HepG2 (cell line): ENCODE data around the gene STK32C. TPM values are rescaled to one million over a fixed set of nuclear protein-coding genes. Genes with fewer than 3 reads are reported as not detected.
"Not testable (repeated sequence)": the region's sequence is repeated elsewhere in the genome, so short reads cannot be mapped to it uniquely, and the experiment has no call there.

Source experiments
- ATAC-seq: fragments of 200-7000 bp; cut with Tn5 transposase; 3 replicates; pipeline ENCODE4 v1.9.1; 2020; ENCODE audit warnings: mild to moderate bottlenecking, moderate library complexity
- BruUV-seq: library from RNA; stranded (reverse); fragments of 400-500 nt; replicated peaks from 2 replicates; lab custom pipeline; 2021; lab: Mats Ljungman, UMichigan
- CTCF ChIA-PET: fragments of 300-600 bp; formaldehyde crosslinking; extraction: SDS; loops from one replicate; lab custom pipeline; 2021; ENCODE audit warnings: low total read pairs, inconsistent platforms, low intra/inter-chr PET ratio; lab: Yijun Ruan, JAX
- POLR2A ChIA-PET: fragments of 350-600 bp; sonication (Branson Sonifier 250); formaldehyde crosslinking; loops from one replicate; lab custom pipeline; 2020; ENCODE audit warnings: antibody characterized with exemption, inconsistent platforms; lab: Yijun Ruan, JAX
- DNase-seq: peaks from one replicate; pipeline ENCODE4 v3.0.0-alpha.2; 2015; ENCODE audit warnings: low spot score
- FAIRE-seq: peaks from 3 replicates; lab custom pipeline; 2011; peaks lifted over from hg19 to GRCh38; lab: Jason Lieb, UNC
- H2AFZ ChIP-seq: one replicate; pipeline ENCODE4 v1.6.1; 2011; ENCODE audit warnings: low read length, inconsistent platforms
- H3K27ac ChIP-seq: fragments of 300-600 bp; 3 replicates; pipeline ENCODE4 v1.8.0; 2011; ENCODE audit warnings: mixed run types, mild to moderate bottlenecking, mixed read lengths, low read length, inconsistent platforms; ENCODE audit not compliant: insufficient read depth; ENCODE audit errors: extremely low read length
- H3K27me3 ChIP-seq, 2 experiments: fragments of 200-600 bp in 1 of 2; 2 replicates in 1 of 2; 3 replicates in 1 of 2; pipeline versions ENCODE4 v1.6.0 to v1.8.0; 2011; ENCODE audit warnings: low read length in 2 of 2, mild to moderate bottlenecking in 2 of 2, moderate library complexity in 2 of 2, inconsistent platforms in 1 of 2; ENCODE audit not compliant: insufficient read depth in 2 of 2, control insufficient read depth in 1 of 2
- H3K36me3 ChIP-seq, 2 experiments: fragments of 200-600 bp in 1 of 2; replicated peaks in 1 of 2; 2 replicates in 1 of 2; 3 replicates in 1 of 2; pipeline versions ENCODE4 v1.5.1 to v1.8.0; 2011; ENCODE audit warnings: low read length in 2 of 2, inconsistent platforms in 1 of 2; ENCODE audit not compliant: insufficient read depth in 2 of 2, control insufficient read depth in 1 of 2
- H3K4me1 ChIP-seq: 2 replicates; pipeline ENCODE4 v1.5.1; 2012; ENCODE audit warnings: low read length, inconsistent platforms; ENCODE audit not compliant: insufficient read depth
- H3K4me2 ChIP-seq: 2 replicates; pipeline ENCODE4 v1.6.0; 2011; ENCODE audit warnings: low read depth, low read length, inconsistent platforms
- H3K4me3 ChIP-seq, 3 experiments: fragments of 200-600 bp in 1 of 3; sonication (generic), shearing (Covaris generic) in 1 of 3; replicated peaks in 1 of 3; 2 replicates each; pipeline ENCODE4 v1.5.1; 2011 to 2016; ENCODE audit warnings: low read length in 3 of 3, inconsistent platforms in 2 of 3, low read depth in 2 of 3, mild to moderate bottlenecking in 2 of 3, control low read depth in 1 of 3, mixed read lengths in 1 of 3; ENCODE audit not compliant: insufficient read depth in 1 of 3
- H3K79me2 ChIP-seq: one replicate; pipeline ENCODE4 v1.6.1; 2011; ENCODE audit warnings: low read length, inconsistent platforms; ENCODE audit not compliant: insufficient read depth
- H3K9ac ChIP-seq: 2 replicates; pipeline ENCODE4 v1.6.0; 2011; ENCODE audit warnings: mild to moderate bottlenecking, low read depth, low read length, inconsistent platforms; ENCODE audit not compliant: insufficient read depth
- H3K9me3 ChIP-seq: 2 replicates; pipeline ENCODE4 v1.5.1; 2012; ENCODE audit warnings: mild to moderate bottlenecking, low read length
- H4K20me1 ChIP-seq: 2 replicates; pipeline ENCODE4 v1.6.0; 2011; ENCODE audit warnings: inconsistent platforms, mild to moderate bottlenecking, low read length, moderate library complexity; ENCODE audit not compliant: insufficient read depth
- ZNF280B ChIP-seq: sonication (generic); formaldehyde crosslinking; IDR thresholded peaks from 2 replicates; pipeline ENCODE4 v1.5.0; 2020; ENCODE audit warnings: missing genetic modification reagents, mild to moderate bottlenecking, borderline replicate concordance
- ZNF768 ChIP-seq: sonication (generic); formaldehyde crosslinking; IDR thresholded peaks from 2 replicates; pipeline ENCODE4 v1.4.0; 2020; ENCODE audit warnings: missing genetic modification reagents
- WGBS: methylation state at CpG from one replicate; pipeline ENCODE4 v1.1.6; 2017; ENCODE audit warnings: low lambda C conversion rate; 5-methylcytosine and 5-hydroxymethylcytosine counted together
- in situ Hi-C: cut with HindIII; loops from 2 replicates; pipeline ENCODE4 v1.10.0; 2017; ENCODE audit warnings: low pct_unique_long_range_greater_than_20kb; ENCODE audit not compliant: extremely low pct_ligation_motif_present
- intact Hi-C: fragments of 100-400 bp; cut with micrococcal nuclease; formaldehyde crosslinking; loops from one replicate; pipeline ENCODE4 v1.10.0; 2022; ENCODE audit not compliant: unreplicated experiment
- polyA plus RNA-seq, 8 experiments: library from polyadenylated mRNA; depleted of rRNA in 3 of 8; stranded (reverse) in 7 of 8; unstranded in 1 of 8; fragments of >200 nt; fragmentation: Illumina TruSeq in 4 of 8; extraction: Trizol in 4 of 8; gene quantifications; 2 replicates each; pipeline versions ENCODE4 v1.2.1 to v1.2.3, GENCODE V29; 2011 to 2016; ENCODE audit warnings: low read depth in 4 of 8, missing spikeins in 1 of 8, mixed read lengths in 1 of 8; ENCODE audit not compliant: insufficient read depth in 1 of 8
- total RNA-seq, 5 experiments: library from RNA; depleted of rRNA; stranded (reverse); fragments of >200 nt; fragmentation: Illumina TruSeq; extraction: Trizol; gene quantifications; 2 replicates each; pipeline ENCODE4 v1.2.3, GENCODE V29; 2016; ENCODE audit warnings: low read depth in 1 of 5

The STK32C gene
- total and polyA plus RNA-seq, 2 of the 13 experiments (the other 11 are each of a cell fraction or from before 2014, with no cell fraction given): 10.9 to 19.4 TPM

- TF ChIP-seq ZNF768: peak; percentile 11; the same call in 1 of the 2 replicates
- TF ChIP-seq ZNF280B (CRISPR knock-in tag): no peak
- H3K4me1 ChIP-seq: no peaks in the 10 kb centered on the region
- 33% methylated on average over 3 of the region's 21 CpGs for WGBS
- no peaks in the 10 kb centered on the region for H3K79me2 ChIP-seq
- no peak overlapping the region for H2AFZ ChIP-seq
- no peaks in the 10 kb centered on the region for H3K36me3 ChIP-seq
- no peaks in the 10 kb centered on the region for H4K20me1 ChIP-seq
- no TSS peak for BruUV-seq
- DNase-seq: no peak
- FAIRE-seq: no peak
- POLR2A ChIA-PET: no interaction called here
- intact Hi-C loops (loop anchor here (1.0 to 2.0 kb wide), 2 partner anchors 85 to 230 kb away; partner anchors contain the start of gene STK32C), in situ Hi-C loops (loop anchor here (5.0 kb wide), 2 partner anchors 125 to 230 kb away; no protein-coding TSS in a partner anchor)
- no peak overlapping the region for H3K4me2 ChIP-seq
- CTCF ChIA-PET: interaction anchor here (1.1 to 2.8 kb wide), 5 partner anchors 130 to 415 kb away, joined by 3 to 50 read pairs (median 7); no protein-coding TSS in a partner anchor
- H3K4me3 ChIP-seq: no peak overlapping the region
- no peak overlapping the region for H3K27ac ChIP-seq
- no peak overlapping the region for H3K9ac ChIP-seq
- ATAC-seq: no peak; the same call in 2 of the 3 replicates
- no peaks in the 10 kb centered on the region for H3K27me3 ChIP-seq
- no peaks in the 10 kb centered on the region for H3K9me3 ChIP-seq
Measured at GRCh38 chr10:132222726-132223125, 85.0 kb downstream of the STK32C start.

- H3K79me2 ChIP-seq, H4K20me1 ChIP-seq, H3K4me2 ChIP-seq, H3K9ac ChIP-seq, BruUV-seq, intact Hi-C loops, POLR2A ChIA-PET, H2AFZ ChIP-seq, H3K27ac ChIP-seq, DNase-seq, ATAC-seq, CTCF ChIA-PET, H3K27me3 ChIP-seq, H3K4me3 ChIP-seq, FAIRE-seq, H3K36me3 ChIP-seq, H3K4me1 ChIP-seq: not testable (repeated sequence)
- WGBS: 87% methylated on average over 14 of the region's 18 CpGs
- in situ Hi-C loops: loop anchor here (5.0 kb wide), 2 partner anchors 126 to 231 kb away; no protein-coding TSS in a partner anchor
- H3K9me3 ChIP-seq: peaks cover 12% of the 10 kb centered on the region
Measured at GRCh38 chr10:132220996-132221395, 86.8 kb downstream of the STK32C start.
